Measurements from ENCODE around the gene CKMT1A. TPM values are rescaled to one million over a fixed set of nuclear protein-coding genes. Genes with fewer than 3 reads are reported as not detected.
"Not testable (repeated sequence)": the region's sequence is repeated elsewhere in the genome, so short reads cannot be mapped to it uniquely, and the experiment has no call there.

Gene CKMT1A
- total RNA-seq, 1 donor from 2014 or later, result 1.7 TPM

- H3K9me3 Mint-ChIP-seq; H3K36me3 ChIP-seq; H3K9ac ChIP-seq; H4K20me1 ChIP-seq (ENCODE audit: low read depth); H3K9me3 ChIP-seq (ENCODE audit: low read depth); H3K27me3 ChIP-seq; H2AFZ ChIP-seq (replicated peaks); H3K27ac Mint-ChIP-seq; H3K4me1 ChIP-seq; DNase-seq (ENCODE audit: low spot score); H3K4me3 Mint-ChIP-seq; H3K79me2 ChIP-seq (ENCODE audit: low read depth); H3K27ac ChIP-seq; H3K27me3 Mint-ChIP-seq (ENCODE audit: insufficient read depth, low read depth); H3F3A ChIP-seq (ENCODE audit: low read depth); H3K4me3 ChIP-seq; H3K4me1 Mint-ChIP-seq; H3K4me2 ChIP-seq; H3K36me3 Mint-ChIP-seq: not testable (repeated sequence)
Observed at GRCh38 chr15:43666177-43666576, 27.5 kb upstream of the CKMT1A start.

GRCh38 chr15:43674175-43674574 is 19.5 kb upstream of the CKMT1A start:
- H3K36me3 ChIP-seq; H3K9me3 ChIP-seq (ENCODE audit: low read depth); H4K20me1 ChIP-seq (ENCODE audit: low read depth); H3K4me2 ChIP-seq; H3K4me3 ChIP-seq; H3K36me3 Mint-ChIP-seq; H3K9ac ChIP-seq; H2AFZ ChIP-seq (replicated peaks); H3K27ac Mint-ChIP-seq; H3F3A ChIP-seq (ENCODE audit: low read depth); H3K9me3 Mint-ChIP-seq; H3K27me3 ChIP-seq; H3K27ac ChIP-seq; H3K79me2 ChIP-seq (ENCODE audit: low read depth); H3K4me3 Mint-ChIP-seq; H3K4me1 Mint-ChIP-seq; DNase-seq (ENCODE audit: low spot score); H3K4me1 ChIP-seq; H3K27me3 Mint-ChIP-seq (ENCODE audit: insufficient read depth, low read depth): not testable (repeated sequence)

- H4K20me1 ChIP-seq (ENCODE audit: low read depth); H3K4me2 ChIP-seq; H3K4me3 Mint-ChIP-seq; H3K79me2 ChIP-seq (ENCODE audit: low read depth); H3K36me3 Mint-ChIP-seq; H3K9me3 Mint-ChIP-seq; H3K9me3 ChIP-seq (ENCODE audit: low read depth); DNase-seq (ENCODE audit: low spot score); H3K27me3 Mint-ChIP-seq (ENCODE audit: insufficient read depth, low read depth); H3K27ac Mint-ChIP-seq; H3F3A ChIP-seq (ENCODE audit: low read depth); H3K4me1 Mint-ChIP-seq; H3K4me1 ChIP-seq; H3K4me3 ChIP-seq; H3K9ac ChIP-seq; H3K27ac ChIP-seq; H3K27me3 ChIP-seq; H3K36me3 ChIP-seq; H2AFZ ChIP-seq (replicated peaks): not testable (repeated sequence)
Observed at GRCh38 chr15:43689604-43690301, 3.9 kb upstream of the CKMT1A start.

- H3K27ac Mint-ChIP-seq; H2AFZ ChIP-seq (replicated peaks); H3K4me3 ChIP-seq; H3K4me2 ChIP-seq; H3K9me3 ChIP-seq (ENCODE audit: low read depth); H3K79me2 ChIP-seq (ENCODE audit: low read depth); H3F3A ChIP-seq (ENCODE audit: low read depth); H3K27me3 ChIP-seq; H3K27ac ChIP-seq; H3K4me1 ChIP-seq; DNase-seq (ENCODE audit: low spot score); H3K36me3 Mint-ChIP-seq; H3K9ac ChIP-seq; H3K4me1 Mint-ChIP-seq; H3K9me3 Mint-ChIP-seq; H3K27me3 Mint-ChIP-seq (ENCODE audit: insufficient read depth, low read depth); H3K4me3 Mint-ChIP-seq; H4K20me1 ChIP-seq (ENCODE audit: low read depth); H3K36me3 ChIP-seq: not testable (repeated sequence)
Observed at GRCh38 chr15:43692679-43693078, 980 bp upstream of the CKMT1A start.

- Mint-ChIP-seq H3K27ac (no peak overlapping the region), H3K9me3 (no peaks in the 10 kb centered on the region), H3K36me3 (no peaks in the 10 kb centered on the region), H3K27me3 (ENCODE audit: insufficient read depth, low read depth) (peaks cover 5% of the 10 kb centered on the region), H3K4me3 (no peak overlapping the region), H3K4me1 (no peaks in the 10 kb centered on the region)
- Histone ChIP-seq H3F3A (ENCODE audit: low read depth) (no peaks in the 10 kb centered on the region), H3K4me3 (no peak overlapping the region), H3K27ac (no peak overlapping the region), H3K9ac (no peak overlapping the region), H3K27me3 (no peaks in the 10 kb centered on the region), H2AFZ (replicated peaks) (no peak overlapping the region), H4K20me1 (ENCODE audit: low read depth) (no peaks in the 10 kb centered on the region), H3K36me3 (no peaks in the 10 kb centered on the region), H3K9me3 (ENCODE audit: low read depth) (no peaks in the 10 kb centered on the region), H3K79me2 (ENCODE audit: low read depth) (no peaks in the 10 kb centered on the region), H3K4me2 (no peak overlapping the region), H3K4me1 (no peaks in the 10 kb centered on the region)
- TF ChIP-seq EZH2 (IDR thresholded peaks at IDR 0.05), result no peak
- TF ChIP-seq EZH2phosphoT487 (IDR thresholded peaks at IDR 0.05), result no peak
- no peak for TF ChIP-seq CTCF (IDR thresholded peaks at IDR 0.05)
- no peak for DNase-seq (ENCODE audit: low spot score)
Observed at GRCh38 chr15:43702174-43702573, 8.5 kb downstream of the CKMT1A start.

All from neural progenitor cell (in vitro differentiated cells).